ENCODE data around the gene ABCB11.

ABCB11 gene

DNA sequence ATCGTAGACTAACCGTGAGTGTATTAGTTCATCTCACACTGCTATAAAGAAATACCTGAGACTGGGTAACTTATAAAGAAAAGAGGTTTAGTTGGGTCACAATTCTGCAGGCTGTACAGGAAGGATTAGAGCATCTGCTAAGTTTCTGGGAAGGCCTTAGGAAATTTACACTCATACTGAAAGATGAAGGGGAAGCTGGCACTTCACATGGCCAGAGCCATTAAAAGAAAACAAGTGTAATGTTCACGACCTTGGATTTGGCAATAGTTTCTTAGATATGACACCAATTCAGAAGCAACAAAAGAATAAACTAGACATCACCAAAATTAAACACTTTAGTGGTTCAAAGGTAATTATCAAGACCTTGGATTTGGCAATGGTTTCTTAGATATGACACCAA lies 23.8 kb downstream of the ABCB11 start:
- DNase-seq = no peak

DNA sequence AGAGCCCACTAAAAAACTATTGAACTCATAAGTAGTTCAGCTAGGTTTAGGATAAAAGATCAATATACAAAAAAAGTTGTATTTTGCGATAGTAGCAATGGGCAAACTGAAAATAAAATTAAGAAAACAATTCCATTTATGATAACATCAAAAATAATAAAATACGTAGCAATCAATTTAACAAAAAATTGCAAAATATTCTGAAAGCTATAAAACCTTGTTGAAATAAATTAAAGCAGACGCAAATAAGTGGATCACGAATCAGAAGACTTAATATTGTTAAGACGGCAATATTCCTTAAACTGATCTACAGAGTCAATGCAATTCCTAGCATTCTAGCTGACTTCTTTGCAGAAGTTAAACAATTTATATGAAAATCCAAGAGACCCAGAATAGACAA lies 24.5 kb downstream of the ABCB11 start:
- DNase-seq = no peak

DNA sequence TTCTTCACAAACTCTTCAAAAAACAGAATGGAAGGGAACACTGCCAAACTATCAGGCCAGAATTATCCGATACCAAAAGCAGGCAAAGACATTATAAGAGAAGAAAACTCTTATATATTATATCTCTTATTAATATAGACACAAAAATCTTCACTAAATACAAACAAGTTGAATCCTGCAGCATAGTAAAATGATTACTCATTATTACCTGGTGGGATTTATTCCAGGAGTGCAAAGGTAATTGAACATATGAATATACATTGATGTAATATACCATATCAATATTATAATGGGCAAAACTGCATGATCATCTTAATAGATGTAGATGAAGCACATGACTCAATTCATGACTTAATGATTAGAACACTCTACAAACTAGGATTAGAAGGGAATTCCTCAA lies 25.1 kb downstream of the ABCB11 start:
- DNase-seq = no peak

DNA sequence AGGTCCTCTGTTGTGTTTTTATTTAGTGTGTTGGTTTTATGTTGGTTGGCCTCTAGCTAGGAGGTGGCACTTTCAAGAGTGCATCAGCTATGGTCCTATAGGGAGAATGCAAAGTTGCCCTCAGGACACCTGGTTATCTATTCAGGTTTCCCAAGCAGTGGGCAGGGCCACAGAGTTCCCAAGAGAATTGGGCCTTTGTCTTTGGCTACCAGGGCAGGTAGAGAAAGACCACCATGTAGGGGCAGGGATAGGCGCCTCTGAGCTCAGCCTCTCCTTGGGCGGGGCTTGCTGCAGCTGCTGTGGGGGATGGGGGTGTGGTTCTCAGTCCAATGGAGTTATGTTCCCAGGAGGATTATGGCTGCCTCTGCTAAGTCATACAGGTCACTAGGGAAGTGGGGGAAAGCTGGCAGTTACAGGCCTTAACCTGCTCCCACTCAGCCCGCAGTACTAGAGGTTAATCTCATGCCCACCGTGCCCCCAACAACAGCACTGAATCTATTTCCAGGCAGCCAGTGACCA lies 26.0 kb downstream of the ABCB11 start:
- DNase-seq = no peak

DNA sequence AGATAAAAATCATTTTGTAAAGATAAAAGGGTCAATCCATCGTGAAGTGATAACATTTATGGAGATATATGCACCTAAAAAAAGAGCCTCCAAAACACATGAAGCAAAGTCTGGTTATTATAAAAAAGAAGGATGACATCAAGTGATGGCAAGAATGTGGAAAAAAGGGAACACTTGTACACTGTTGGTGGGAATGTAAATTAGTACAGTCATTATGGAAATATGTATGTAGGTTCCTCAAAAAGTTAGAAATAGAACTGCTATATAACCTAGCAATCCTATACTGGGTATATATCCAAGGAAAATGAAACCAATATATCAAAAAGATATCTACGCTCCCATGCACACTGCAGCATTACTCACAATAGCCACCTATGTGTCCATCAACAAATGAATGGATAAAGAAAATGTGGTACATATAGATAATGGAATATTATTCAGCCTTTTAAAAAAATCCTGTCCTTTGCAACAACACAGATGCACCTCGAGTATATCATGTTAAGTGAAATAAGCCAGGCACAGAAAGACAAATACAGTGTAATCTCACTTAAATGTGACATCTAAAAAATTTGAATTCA lies 28.9 kb downstream of the ABCB11 start:
- DNase-seq = no peak

DNA sequence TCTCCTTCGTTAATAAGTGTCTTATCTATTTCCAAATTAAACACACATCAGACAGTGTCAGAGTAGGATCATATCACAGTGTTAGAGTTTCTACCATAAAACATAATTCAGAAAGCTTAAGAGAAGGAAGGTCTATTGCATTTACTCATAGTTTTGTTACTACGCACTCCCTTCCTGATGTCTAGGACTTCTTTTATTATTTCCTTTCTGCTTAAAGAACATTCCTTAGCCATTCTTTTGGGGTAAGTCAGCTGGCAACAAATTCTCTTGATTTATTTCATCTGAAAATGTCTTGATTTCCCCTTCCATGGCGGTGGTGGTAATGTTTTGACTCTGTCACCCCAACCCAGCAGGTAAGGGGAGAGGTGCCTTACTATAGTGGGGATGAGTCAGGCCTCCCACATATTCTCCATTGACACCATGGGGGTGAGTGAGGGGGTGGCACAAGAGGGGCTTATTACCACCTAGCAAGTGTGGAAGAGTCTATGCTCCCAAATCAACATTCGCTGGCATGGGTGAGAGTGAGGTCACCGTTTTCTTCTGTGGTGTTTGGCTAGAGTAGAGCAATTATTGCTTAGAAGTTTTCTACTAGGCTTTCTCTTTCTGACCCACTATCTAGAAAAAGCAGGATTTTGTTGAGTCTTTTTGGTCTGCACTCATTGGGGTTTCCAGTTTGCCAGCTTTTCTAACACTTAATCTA lies 29.9 kb downstream of the ABCB11 start:
- no peak for DNase-seq

DNA sequence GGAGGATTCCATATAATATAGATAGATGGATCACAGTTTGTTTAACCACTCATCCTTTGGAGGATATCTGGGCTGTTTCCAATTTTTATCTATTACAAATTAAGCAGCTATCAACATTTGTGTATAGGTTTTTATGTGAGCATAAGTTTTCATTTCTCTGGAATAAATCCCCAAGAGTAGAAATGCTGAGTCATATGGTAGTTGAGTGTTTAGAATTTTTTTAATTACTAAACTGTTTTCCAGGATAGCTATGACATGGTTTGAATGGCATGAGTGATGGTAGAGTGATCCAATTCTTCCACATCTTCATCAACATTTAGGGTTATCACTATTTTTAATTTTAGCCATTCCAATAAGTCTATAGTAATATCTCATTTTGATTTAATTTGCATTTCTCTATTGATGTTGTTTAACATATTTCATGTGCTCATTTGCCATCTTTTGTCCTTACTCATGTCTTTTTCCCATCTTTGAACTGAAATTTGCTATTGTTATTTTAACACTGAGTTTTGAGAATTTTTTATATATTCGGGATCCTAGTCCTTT lies 31.4 kb downstream of the ABCB11 start:
- no peak for DNase-seq

DNA sequence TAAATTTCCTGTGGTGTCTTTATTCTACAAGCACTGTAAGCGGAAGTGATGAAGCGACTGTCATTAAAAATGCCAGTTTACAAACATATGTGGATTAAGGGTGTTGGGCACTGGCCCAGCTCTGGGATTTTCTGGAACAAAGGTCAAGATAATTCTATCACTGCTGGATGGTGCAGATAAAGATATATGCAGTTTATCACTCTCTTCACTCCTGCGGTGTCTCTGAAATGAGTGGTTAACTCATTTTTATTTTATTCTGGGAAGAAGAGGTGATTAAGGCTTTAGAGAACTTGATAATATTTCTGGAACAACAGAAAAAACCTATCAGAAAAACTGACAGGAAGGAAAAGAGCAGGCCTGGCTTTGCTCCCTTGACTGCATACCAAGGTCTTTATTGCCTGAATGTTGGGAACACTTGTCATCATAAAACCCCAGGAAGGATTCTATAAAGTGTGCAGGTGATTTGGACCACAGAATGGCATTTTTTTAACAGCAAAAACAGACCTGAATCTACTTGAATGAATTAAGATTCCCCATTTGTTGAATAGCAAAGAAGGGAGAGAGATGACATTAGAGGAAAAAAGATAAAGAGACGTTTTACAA lies 32.4 kb downstream of the ABCB11 start:
- DNase-seq = no peak

DNA sequence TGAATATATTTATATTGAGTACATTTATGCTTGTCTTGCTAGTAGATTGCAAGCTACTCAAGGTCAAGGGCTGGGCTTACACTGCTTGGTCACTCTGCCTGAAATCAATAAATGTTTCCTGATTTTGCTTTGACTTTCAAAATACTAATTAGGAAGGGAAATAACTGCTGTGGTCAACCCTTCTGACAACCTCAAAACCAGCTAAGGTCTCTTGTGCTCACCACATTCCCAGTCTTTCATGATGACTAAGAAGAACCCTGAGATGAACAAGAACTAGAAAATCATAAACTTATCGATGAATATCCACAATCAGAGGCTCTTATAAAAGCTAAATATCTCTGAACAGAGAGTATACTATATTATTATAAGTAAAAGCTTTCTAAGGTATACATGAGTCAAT lies 33.3 kb downstream of the ABCB11 start:
- no peak for DNase-seq

DNA sequence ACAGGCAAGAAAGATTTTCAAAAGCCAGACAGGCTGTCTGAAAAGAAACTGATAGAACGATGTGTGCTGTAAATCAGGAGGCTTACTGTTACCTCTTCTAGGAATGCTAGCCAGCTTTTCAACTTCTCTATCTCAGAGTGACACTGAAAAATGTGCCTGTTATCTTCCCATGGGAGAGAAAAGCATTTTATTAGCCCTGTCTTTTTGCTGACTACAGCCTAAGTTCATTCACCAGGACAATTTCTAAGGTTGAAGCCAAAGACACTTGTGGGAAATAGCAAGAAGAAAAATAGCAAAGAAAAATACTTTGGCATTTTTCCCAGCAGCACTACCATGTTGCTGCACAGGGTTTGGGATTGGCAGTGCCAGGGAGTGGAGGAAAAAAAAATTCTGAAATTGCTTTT lies 34.0 kb downstream of the ABCB11 start:
- DNase-seq = no peak

DNA sequence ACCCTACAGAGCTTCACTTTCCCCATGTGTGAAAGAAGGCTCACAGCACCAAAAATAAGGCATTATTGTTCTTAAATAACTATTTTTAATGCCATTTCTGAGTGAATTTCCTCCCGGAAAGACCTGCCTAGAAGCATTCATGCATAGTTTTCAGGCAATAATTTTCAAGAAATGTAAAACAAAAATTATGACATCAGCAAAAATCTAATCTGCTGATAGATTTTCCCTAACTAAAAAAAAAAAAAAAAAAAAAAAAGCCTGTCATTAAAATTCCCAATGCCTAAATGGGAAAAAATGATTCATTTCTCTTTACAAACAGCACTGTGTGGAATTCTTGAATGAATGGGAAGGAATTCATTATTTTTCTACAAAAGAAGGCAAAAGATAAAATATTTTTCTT lies 35.4 kb downstream of the ABCB11 start:
- no peak for DNase-seq

DNA sequence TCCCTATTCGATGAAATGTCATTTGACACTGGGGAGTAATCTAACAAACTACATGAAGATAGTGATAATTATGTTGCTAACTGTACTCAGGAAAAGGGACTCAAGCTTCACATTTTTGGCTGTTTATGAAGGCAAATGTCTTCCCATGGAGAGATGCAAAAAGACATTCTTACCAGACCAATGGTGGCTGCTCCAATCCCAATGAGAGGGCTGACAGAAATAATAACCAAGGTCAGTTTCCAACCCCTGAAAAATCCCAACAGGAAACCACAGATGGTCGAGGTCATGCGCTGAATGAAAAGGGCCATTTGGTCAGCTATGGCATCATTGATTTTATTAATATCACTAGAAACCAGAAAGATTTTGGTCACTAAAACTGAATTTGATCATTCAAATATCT lies 37.6 kb downstream of the ABCB11 start:
- no peak for DNase-seq

DNA sequence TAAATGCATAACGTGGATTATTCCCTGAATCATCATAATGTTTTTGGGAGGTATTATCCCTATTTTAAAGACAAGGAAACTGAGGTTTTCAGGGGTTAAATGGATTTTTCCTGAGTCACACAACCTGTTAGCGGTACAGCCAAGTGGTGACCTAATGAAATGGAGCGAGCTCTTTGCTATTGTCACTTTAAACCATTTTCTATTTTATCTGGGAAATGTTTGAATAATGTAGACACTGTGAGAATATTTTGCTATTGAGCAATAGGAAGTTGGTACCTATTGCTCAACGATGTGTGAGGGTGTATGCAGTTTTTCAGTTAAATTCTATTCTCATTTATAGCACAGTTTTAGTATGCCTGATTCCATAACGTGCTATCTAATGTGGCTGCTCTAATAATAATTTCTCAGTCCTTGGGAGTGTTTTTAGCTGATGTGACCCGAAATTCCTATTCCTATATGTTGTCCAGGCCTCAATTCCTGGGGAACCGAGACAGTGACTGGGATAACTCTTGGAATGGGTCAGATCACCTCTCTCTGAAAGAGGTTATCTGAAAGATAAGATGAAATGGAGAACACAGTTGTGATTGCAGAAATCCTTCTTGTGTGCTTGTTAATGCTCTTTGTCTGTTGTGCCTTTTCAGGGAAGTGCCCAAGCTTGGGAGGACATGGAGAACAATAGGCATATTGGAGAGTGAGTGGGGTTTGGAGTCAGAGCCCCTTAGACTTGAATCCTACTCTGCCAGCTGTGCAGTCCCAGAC lies 38.4 kb downstream of the ABCB11 start:
- DNase-seq = no peak

DNA sequence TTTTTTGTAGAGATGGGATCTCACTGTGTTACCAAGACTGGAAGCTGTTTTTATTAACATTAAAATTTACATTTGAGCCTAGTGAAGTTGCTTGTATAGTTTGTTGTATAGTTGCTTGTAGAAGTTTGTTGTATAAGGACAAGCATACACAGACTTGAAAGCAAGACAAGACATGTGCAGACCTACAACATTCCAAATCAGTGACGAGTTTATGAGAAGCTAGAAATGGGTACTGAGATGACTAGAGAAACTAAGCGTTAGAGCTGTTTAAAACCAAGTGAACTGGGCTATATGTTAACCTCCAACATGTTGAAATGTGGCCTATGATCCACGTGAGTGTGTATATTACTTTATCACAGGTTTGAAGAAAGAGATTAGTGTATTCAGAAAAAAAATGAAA lies 39.1 kb downstream of the ABCB11 start:
- no peak for DNase-seq

DNA sequence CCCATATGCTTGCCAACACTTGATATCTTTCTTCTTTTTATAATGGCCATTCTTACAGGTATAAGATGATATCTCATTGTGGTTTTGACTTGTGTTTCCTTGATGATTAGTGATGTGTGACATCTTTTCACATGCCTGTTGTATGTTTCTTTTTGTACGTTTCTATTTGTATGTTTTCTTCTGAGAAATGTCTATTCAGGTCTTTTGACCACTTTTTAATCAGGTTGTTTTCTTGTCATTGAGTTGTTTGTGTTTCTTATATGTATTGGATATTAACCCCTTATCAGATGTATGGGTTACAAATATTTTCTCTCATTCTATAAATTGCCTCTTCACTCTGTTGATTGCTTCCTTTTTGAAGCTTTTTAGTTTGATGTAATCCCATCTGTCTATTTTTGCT lies 42.4 kb downstream of the ABCB11 start:
- no peak for DNase-seq

DNA sequence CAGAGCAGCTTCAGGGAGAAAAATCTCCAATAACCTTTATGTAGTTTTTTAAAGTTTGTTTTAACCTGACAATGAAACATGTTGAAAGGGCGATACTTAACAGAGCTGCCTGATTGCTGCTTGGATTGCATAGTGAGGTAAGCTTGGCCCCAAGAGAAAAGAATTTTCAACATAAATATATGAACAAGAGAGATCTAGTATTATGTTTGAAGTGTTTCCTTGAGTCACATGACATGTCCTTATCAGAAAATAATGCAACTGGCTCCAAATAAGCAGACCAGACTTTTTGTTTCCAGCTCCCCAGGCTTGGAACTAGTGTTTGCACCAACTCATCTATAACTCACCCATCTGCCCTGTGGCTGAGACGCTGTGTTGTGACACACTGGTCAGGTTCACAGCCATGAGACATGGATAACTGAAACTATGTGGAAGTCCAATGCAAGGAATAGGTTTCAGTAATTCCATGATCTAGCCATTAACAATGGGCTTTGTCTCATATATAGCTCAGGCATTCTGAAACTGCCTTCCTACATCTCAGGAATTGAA lies 44.7 kb downstream of the ABCB11 start:
- DNase-seq = no peak

DNA sequence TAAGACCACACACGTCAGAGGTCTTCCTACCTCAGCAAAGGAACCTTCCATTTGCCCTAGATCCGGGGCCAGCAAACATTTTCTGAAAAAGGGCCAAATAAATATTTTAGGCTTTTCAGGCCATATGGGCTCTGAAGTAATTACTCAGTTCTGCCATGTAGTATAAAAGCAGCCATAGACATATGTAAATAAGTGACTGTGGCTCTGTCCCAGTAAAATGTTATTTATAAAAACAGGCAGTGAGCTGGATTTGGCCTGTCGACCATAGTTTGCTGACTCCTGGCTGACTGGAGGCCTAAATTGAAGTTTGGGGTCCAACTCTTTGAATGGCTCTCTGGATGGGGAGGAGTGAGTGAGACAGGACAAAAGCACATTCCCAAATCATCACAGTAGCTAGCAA lies 49.5 kb downstream of the ABCB11 start:
- DNase-seq = no peak

DNA sequence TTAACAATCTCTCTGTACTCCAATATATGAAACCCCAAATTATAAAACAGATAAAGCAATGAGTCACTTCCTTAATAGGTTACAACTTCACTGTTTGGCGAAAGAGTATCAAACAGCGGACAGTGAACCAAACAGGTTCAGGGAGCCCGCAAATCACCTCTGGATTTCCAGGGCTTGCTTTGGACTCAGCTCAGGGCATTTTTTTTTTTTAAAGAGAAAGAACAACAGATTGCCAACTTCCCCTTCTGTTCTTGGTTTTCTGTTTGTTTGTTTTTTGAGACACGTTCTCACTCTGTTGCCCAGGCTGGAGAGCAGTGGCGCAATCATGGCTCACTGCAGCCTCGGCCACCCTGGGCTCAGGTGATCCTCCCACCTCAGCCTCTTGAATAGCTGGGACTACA lies 52.7 kb downstream of the ABCB11 start:
- no peak for DNase-seq

DNA sequence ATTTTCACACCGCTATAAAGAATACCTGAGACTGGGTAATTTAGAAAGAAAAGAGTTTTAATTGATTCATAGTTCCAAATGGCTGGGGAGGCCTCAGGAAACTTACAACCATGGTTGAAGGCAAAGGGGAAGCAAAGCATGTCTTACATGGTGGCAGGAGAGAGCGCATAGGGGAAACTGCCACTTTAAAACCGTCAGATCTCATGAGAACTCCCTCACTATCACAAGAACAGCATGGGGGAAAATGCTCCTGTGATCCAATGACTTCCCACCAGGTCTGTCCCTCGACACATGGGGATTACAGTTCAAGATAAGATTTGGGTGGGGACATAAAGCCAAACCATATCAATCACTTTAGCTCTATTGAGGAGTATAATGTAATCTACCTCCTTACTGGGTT lies 53.5 kb downstream of the ABCB11 start:
- DNase-seq = no peak

DNA sequence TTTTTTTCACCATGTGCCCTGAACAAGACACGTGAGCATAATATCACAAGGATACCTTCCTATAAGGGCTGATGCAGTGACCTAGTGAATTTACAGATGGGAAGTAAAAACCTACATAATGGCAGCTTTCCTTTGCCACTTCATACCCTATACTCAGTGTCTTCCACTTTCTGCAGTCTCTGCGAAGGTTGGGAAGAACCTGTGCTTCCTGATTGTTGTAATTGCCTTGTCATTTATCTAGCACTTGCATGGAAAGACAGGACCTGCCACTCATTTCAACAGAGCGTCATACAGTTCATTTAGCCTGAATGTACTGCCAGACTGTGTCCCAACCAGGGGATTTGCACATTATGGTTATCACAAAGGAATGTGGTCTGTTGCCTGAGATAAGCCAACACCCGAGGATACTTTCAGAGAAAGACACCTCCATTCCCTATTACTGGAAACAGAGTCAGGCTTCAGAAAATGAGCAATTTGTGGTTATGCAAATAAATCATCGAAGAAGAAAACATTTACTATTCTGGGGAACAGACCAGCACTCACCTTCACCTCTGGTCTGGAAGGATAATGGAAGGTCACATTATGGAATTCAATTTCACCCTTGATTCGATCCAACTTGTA lies 55.0 kb downstream of the ABCB11 start:
- peak in 1 of 5 experiments; percentile 14 for DNase-seq

DNA sequence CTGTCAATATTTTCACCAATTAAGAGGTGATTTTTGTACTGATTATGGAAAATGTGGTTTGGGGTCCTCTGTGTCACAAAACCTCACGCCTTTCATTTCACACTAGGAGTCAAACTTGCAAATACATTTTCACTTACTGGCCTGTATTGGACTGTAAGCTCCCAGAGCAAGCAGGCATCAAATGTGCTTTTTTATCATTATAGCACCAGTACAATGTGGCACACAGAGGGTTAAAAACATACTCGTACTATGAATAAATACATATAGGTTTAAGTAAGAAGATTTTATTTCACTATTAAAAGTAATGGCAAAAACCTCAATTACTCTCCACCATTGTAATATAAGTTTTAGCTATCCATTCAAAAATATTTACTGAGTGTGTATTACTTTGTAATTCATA lies 56.7 kb downstream of the ABCB11 start:
- DNase-seq = peak in 1 of 5 experiments; percentile 26

DNA sequence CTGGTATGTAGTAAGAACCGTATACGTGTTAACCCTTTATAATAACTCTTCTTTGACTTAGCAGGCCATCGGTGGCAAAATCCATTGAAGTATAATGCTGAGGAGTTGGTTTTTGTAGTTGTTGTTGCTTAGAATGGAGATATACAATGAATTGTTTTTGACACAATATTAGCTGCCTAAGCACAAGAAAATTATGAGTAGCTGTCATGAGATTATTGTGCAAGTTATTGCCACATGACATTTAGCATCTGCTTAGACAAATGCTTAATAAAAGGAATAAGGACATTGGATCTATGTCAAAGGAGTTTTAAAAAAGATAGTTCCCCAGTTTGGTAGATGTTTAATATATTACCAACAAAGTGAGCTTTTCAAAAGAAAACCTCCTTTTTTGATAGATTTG lies 59.9 kb downstream of the ABCB11 start:
- DNase-seq = no peak

Measured in T-helper 2 cell (primary cell).